ENCODE data around the gene CAMK2G.

The CAMK2G gene

DNA sequence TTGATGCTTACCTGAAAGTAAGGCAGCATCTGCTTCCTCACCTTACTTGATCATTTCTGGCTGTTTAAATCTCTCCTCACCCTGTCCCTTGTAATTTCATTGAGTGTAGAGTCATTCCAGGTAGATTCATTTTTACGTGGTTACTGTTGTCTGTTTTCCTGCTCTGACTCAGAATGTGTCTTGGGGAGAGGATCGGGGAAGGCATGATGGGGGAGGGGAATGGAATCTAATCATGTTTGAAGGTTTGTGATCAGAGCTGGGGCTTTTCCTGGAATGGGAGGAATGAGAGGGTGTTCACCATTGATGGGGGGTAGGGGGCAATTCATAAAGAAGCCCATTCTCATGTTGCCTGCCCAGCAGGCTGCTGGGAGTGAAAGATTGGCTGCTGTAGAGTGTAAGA, 111.4 kb downstream of the CAMK2G start:
- peak; percentile 90 for DNase-seq

All from activated CD4-positive, alpha-beta T cell treated with anti-CD3 and anti-CD28 coated beads, Interleukin-10, Interleukin-2, amounts not matched to agents 100 ng/mL and 50 ng/mL, durations not matched to agents 16 hours and 8 hours (primary cell).